K562 (cell line): ENCODE measurements around the gene YES1. TPM values are rescaled to one million over a fixed set of nuclear protein-coding genes. Genes with fewer than 3 reads are reported as not detected.

Experiments used
- CHD4 ChIP-seq: fragments of 200-600 bp; sonication (generic); IDR thresholded peaks from 3 replicates; pipeline ENCODE4 v1.6.1; 2012; ENCODE audit warnings: low read depth, mild to moderate bottlenecking, mixed read lengths, low read length, inconsistent platforms; ENCODE audit not compliant: insufficient read depth, insufficient replicate concordance, poor library complexity, severe bottlenecking
- ETV6 ChIP-seq, 3 experiments: fragments of 150-350 bp in 1 of 3; sonication (generic) in 1 of 3; formaldehyde crosslinking in 1 of 3; IDR thresholded peaks; 2 replicates each; pipeline versions ENCODE4 v1.6.1 to v1.8.0; 2014 to 2022; ENCODE audit warnings: borderline replicate concordance in 2 of 3, low read depth in 2 of 3, antibody characterized with exemption in 1 of 3, low read length in 1 of 3, mild to moderate bottlenecking in 1 of 3, missing genetic modification reagents in 1 of 3
- NR2C1 ChIP-seq, 2 experiments: fragments of 450-650 bp; IDR thresholded peaks; 2 replicates each; pipeline ENCODE4 v1.6.1; 2017; ENCODE audit warnings: mild to moderate bottlenecking in 2 of 2, antibody characterized with exemption in 1 of 2, inconsistent platforms in 1 of 2, missing compliant biosample characterization in 1 of 2, missing genetic modification characterization in 1 of 2
- ZNF431 ChIP-seq: sonication (generic); formaldehyde crosslinking; IDR thresholded peaks from 2 replicates; pipeline ENCODE4 v1.8.0; 2022; ENCODE audit warnings: mild to moderate bottlenecking, missing genetic modification reagents
- polyA plus RNA-seq, 8 experiments: library from polyadenylated mRNA; depleted of rRNA in 4 of 8; stranded (reverse) in 5 of 8; unstranded in 3 of 8; fragments of >200 nt; fragmentation: Nextera tagmentation in 2 of 8; fragmentation: Illumina TruSeq in 1 of 8; extraction: Ambion mirVana in 2 of 8; extraction: Trizol in 1 of 8; gene quantifications; 2 replicates each; pipeline versions ENCODE4 v1.2.1 to v1.2.3, GENCODE V29; 2011 to 2014; ENCODE audit warnings: inconsistent platforms in 1 of 8, missing spikeins in 1 of 8
- total RNA-seq, 7 experiments: library from RNA; depleted of rRNA in 6 of 7; stranded (reverse); fragments of >200 nt in 6 of 7; fragmentation: Illumina TruSeq in 2 of 7; extraction: Trizol in 2 of 7; gene quantifications; 2 replicates each; pipeline versions ENCODE4 v1.2.1 to v1.2.3, GENCODE V29; 2011 to 2021; ENCODE audit warnings: low replicate concordance in 1 of 7
- TF ChIP-seq, protein P1 (sequence below): fragments of 150-350 bp; conservative IDR thresholded peaks from 2 replicates; pipeline ENCODE4 v1.6.1; 2014; ENCODE audit warnings: low read length
- TF ChIP-seq, protein P2 (sequence below): fragments of 250-450 bp; sonication (Bioruptor Pico); IDR thresholded peaks from 2 replicates; pipeline ENCODE4 v1.8.0; 2021; ENCODE audit warnings: moderate library complexity, mild to moderate bottlenecking, inconsistent platforms
- TF ChIP-seq, protein P3 (sequence below), 3 experiments: IDR thresholded peaks in 2 of 3; conservative IDR thresholded peaks in 1 of 3; 2 replicates each; pipeline ENCODE4 v1.5.1; 2011 to 2012; ENCODE audit warnings: low read length in 3 of 3, mild to moderate bottlenecking in 3 of 3, control low read depth in 2 of 3, improper control_type of control experiment in 1 of 3, inconsistent platforms in 1 of 3, low read depth in 1 of 3, mixed read lengths in 1 of 3, moderate library complexity in 1 of 3; ENCODE audit not compliant: insufficient read depth in 2 of 3
- TF ChIP-seq, protein P4 (sequence below): fragments of 450-650 bp; IDR thresholded peaks from 2 replicates; pipeline ENCODE4 v1.6.1; 2016; ENCODE audit warnings: low read depth

Gene YES1
- total and polyA plus RNA-seq, 9 of the 15 experiments (the other 6 are each of a cell fraction or from before 2014, with no cell fraction given): 37.2 to 115 (median 77.7) TPM

DNA sequence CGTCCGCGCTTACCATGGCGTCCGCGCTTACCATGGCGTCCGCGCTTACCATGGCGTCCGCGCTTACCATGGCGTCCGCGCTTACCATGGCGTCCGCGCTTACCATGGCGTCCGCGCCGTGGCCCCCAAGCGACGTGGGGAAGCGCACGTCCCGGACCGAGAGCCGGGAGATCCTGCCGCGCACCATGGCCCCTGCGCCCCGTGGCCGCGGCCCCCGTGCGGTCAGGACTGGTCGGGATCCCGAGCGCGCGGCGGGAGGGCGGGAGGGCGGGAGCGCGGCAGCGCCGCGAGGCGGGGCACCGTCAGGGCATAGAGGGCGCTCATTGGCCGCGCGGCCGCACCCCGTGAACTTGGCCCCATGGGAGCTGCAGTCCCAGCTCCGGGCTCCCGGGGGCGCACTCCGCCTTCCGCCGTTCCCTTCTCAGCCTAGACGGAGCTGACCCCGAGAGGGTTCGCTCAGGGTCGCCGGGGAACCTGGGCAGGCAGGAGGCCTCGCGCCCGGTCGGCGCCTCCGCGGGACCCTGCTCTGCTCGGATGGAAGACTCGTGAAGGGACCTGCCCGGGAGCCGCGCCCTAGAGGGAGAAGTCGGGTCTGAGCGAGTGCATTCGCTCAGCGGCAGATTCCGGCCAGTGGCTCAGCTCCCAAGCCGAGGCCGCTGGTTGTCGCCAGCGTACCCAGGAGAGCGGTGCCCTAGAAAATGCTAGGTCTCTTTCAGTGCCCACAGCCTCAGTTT lies 99.5 kb downstream of the YES1 start, which contains the start of gene ENOSF1 (continued):
- TF ChIP-seq, protein P1, sequence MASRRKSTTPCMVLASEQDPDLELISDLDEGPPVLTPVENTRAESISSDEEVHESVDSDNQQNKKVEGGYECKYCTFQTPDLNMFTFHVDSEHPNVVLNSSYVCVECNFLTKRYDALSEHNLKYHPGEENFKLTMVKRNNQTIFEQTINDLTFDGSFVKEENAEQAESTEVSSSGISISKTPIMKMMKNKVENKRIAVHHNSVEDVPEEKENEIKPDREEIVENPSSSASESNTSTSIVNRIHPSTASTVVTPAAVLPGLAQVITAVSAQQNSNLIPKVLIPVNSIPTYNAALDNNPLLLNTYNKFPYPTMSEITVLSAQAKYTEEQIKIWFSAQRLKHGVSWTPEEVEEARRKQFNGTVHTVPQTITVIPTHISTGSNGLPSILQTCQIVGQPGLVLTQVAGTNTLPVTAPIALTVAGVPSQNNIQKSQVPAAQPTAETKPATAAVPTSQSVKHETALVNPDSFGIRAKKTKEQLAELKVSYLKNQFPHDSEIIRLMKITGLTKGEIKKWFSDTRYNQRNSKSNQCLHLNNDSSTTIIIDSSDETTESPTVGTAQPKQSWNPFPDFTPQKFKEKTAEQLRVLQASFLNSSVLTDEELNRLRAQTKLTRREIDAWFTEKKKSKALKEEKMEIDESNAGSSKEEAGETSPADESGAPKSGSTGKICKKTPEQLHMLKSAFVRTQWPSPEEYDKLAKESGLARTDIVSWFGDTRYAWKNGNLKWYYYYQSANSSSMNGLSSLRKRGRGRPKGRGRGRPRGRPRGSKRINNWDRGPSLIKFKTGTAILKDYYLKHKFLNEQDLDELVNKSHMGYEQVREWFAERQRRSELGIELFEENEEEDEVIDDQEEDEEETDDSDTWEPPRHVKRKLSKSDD: peak; percentile 85
- TF ChIP-seq, protein P2, sequence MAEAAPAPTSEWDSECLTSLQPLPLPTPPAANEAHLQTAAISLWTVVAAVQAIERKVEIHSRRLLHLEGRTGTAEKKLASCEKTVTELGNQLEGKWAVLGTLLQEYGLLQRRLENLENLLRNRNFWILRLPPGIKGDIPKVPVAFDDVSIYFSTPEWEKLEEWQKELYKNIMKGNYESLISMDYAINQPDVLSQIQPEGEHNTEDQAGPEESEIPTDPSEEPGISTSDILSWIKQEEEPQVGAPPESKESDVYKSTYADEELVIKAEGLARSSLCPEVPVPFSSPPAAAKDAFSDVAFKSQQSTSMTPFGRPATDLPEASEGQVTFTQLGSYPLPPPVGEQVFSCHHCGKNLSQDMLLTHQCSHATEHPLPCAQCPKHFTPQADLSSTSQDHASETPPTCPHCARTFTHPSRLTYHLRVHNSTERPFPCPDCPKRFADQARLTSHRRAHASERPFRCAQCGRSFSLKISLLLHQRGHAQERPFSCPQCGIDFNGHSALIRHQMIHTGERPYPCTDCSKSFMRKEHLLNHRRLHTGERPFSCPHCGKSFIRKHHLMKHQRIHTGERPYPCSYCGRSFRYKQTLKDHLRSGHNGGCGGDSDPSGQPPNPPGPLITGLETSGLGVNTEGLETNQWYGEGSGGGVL (CRISPR knock-in tag): no peak
- TF ChIP-seq ZNF431 (CRISPR knock-in tag) (peak; percentile 71), NR2C1 (IDR thresholded peaks at IDR 0.05) (peak; percentile 70; the same call in 1 of the 2 replicates), NR2C1 (tag; IDR thresholded peaks at IDR 0.05) (peak; percentile 76), CHD4 (peak; percentile 40), ETV6 (IDR thresholded peaks at IDR 0.05; ENCODE audit: borderline replicate concordance in 1 of 2, low read depth in 2 of 2, low read length in 1 of 2) (0 out of 4 replicates have a peak, but pooled peaks of 1 of the 2 experiments have one; percentile 16), ETV6 (CRISPR knock-in tag; IDR thresholded peaks at IDR 0.05; ENCODE audit: borderline replicate concordance) (peak; percentile 56; the same call in 1 of the 2 replicates)
- TF ChIP-seq, protein P3, sequence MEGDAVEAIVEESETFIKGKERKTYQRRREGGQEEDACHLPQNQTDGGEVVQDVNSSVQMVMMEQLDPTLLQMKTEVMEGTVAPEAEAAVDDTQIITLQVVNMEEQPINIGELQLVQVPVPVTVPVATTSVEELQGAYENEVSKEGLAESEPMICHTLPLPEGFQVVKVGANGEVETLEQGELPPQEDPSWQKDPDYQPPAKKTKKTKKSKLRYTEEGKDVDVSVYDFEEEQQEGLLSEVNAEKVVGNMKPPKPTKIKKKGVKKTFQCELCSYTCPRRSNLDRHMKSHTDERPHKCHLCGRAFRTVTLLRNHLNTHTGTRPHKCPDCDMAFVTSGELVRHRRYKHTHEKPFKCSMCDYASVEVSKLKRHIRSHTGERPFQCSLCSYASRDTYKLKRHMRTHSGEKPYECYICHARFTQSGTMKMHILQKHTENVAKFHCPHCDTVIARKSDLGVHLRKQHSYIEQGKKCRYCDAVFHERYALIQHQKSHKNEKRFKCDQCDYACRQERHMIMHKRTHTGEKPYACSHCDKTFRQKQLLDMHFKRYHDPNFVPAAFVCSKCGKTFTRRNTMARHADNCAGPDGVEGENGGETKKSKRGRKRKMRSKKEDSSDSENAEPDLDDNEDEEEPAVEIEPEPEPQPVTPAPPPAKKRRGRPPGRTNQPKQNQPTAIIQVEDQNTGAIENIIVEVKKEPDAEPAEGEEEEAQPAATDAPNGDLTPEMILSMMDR (IDR thresholded peaks at IDR 0.05 in 2 of 3, conservative IDR thresholded peaks at IDR 0.05 in 1 of 3; ENCODE audit: insufficient read depth in 2 of 3, low read depth in 1 of 3, low read length in 3 of 3): peak; percentile 79 to 89 (median 83)
- TF ChIP-seq, protein P4, sequence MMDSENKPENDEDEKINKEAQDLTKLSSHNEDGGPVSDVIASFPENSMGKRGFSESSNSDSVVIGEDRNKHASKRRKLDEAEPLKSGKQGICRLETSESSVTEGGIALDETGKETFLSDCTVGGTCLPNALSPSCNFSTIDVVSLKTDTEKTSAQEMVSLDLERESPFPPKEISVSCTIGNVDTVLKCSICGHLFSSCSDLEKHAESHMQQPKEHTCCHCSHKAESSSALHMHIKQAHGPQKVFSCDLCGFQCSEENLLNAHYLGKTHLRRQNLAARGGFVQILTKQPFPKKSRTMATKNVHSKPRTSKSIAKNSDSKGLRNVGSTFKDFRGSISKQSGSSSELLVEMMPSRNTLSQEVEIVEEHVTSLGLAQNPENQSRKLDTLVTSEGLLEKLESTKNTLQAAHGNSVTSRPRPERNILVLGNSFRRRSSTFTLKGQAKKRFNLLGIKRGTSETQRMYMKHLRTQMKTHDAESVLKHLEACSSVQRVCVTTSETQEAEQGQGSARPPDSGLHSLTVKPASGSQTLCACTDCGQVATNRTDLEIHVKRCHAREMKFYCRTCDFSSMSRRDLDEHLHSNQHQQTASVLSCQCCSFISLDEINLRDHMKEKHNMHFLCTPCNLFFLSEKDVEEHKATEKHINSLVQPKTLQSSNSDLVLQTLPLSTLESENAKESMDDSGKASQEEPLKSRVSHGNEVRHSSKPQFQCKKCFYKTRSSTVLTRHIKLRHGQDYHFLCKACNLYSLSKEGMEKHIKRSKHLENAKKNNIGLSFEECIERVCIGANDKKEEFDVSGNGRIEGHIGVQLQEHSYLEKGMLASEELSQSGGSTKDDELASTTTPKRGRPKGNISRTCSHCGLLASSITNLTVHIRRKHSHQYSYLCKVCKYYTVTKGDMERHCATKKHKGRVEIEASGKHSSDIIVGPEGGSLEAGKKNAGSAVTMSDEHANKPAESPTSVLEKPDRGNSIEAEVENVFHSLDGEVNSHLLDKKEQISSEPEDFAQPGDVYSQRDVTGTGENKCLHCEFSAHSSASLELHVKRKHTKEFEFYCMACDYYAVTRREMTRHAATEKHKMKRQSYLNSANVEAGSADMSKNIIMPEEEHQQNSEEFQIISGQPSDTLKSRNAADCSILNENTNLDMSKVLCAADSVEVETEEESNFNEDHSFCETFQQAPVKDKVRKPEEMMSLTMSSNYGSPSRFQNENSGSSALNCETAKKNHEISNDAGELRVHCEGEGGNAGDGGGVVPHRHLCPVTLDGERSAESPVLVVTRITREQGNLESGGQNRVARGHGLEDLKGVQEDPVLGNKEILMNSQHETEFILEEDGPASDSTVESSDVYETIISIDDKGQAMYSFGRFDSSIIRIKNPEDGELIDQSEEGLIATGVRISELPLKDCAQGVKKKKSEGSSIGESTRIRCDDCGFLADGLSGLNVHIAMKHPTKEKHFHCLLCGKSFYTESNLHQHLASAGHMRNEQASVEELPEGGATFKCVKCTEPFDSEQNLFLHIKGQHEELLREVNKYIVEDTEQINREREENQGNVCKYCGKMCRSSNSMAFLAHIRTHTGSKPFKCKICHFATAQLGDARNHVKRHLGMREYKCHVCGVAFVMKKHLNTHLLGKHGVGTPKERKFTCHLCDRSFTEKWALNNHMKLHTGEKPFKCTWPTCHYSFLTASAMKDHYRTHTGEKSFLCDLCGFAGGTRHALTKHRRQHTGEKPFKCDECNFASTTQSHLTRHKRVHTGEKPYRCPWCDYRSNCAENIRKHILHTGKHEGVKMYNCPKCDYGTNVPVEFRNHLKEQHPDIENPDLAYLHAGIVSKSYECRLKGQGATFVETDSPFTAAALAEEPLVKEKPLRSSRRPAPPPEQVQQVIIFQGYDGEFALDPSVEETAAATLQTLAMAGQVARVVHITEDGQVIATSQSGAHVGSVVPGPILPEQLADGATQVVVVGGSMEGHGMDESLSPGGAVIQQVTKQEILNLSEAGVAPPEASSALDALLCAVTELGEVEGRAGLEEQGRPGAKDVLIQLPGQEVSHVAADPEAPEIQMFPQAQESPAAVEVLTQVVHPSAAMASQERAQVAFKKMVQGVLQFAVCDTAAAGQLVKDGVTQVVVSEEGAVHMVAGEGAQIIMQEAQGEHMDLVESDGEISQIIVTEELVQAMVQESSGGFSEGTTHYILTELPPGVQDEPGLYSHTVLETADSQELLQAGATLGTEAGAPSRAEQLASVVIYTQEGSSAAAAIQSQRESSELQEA: no peak
